COLO829 (cell line): ENCODE data around the gene SHC3.
A peak's percentile ranks its signal among the peaks of the same experiment; 100 is the strongest.

Experiments used
- DNase-seq: peaks from one replicate; pipeline ENCODE4 v3.0.0; 2012; ENCODE audit warnings: low spot score

SHC3 gene

GRCh38 chr9:88985616-88986015 lies 193.0 kb downstream of the SHC3 start:
- DNase-seq = no peak

DNA sequence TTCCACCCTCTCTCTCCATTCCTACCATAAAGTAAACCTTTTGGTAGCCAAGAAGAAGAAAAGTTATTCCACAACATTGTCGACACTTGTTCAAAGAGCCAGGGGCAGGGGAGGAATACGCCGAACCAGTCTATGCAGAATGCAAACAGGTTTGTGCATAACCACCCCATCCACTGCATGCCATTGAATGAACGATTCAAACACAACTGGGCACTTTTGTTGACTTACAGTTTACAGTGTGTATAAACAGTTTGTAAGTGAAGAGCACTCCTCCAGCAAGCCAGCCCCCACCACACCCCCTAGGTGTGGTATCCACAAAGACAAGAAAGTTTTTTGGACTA lies 194.1 kb downstream of the SHC3 start:
- no peak for DNase-seq

GRCh38 chr9:88983865-88984542 lies 194.6 kb downstream of the SHC3 start:
- no peak for DNase-seq

GRCh38 chr9:88980740-88981203 lies 197.8 kb downstream of the SHC3 start:
- DNase-seq = peak; percentile 16

- no peak for DNase-seq
These were observed 198.8 kb downstream of the SHC3 start for GRCh38 chr9:88979791-88980190.

GRCh38 chr9:88979021-88979420 lies 199.6 kb downstream of the SHC3 start:
- DNase-seq = no peak

DNA sequence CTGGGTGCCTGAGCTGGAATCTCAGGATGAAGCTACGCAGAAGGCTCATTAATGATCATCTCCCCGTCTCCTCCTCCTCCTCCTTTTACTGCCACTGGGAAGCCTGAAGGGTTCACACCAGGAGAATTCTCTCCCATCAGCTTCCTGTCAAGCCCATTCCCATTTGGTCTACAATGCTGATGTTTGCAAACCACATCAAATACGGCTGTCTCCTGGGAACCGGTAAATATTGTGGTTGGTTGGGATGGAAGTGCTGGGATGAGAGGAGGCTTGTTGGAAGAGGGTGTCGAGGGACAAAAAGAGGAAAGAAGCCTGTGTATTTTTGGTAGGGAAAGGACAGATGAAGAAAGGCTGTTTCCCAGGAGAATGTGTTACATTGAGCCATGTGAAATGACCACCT lies 200.6 kb downstream of the SHC3 start:
- no peak for DNase-seq

- no peak for DNase-seq
These were observed 201.7 kb downstream of the SHC3 start for GRCh38 chr9:88976890-88977257.

DNA sequence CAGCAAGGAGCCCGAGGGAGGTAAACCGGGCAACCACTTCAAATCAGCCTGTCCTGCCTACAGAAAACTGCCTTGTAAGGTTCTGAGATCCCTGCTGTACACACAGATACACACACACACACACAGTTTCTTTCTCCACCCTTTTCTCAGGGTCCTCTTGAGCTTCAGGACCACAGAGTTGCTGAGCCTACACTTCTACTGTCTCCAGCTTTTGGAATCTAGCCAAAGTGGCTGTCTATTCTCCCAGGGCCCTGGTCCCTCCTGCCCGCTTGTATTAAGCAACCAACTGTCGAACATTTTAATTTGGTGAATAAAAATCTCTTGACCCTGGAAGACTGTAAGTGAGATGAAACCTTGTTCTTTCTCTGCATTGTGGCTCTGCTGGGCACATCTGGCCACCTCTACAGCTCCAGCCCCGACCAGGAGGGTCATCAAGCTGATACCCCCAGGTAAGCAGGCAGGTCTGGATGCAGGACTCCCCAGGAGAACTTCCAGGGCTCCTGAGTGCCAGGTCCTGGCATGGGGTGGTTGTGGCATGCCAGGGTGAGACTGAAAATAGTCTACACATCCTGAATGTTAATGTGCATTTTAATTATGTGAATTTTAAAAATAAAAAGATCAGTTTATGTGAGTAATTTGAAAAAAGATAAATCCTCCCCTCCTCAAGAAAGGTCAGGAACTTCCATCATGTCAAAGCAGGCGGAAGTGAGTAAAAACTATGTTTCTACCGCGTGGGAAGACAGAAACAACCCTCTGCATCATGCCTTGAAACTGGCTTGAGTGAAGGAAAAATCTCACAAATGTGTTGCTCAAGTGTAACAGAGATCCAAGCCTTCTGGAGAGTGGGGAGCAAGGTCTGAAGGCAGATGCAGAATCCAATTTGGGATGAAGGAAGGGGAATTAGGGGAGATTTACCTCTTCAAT lies 202.4 kb downstream of the SHC3 start:
- DNase-seq = no peak

GRCh38 chr9:88974641-88975040 lies 204.0 kb downstream of the SHC3 start:
- DNase-seq = no peak

- DNase-seq = no peak
These were observed 205.2 kb downstream of the SHC3 start for GRCh38 chr9:88973281-88974045.

DNA sequence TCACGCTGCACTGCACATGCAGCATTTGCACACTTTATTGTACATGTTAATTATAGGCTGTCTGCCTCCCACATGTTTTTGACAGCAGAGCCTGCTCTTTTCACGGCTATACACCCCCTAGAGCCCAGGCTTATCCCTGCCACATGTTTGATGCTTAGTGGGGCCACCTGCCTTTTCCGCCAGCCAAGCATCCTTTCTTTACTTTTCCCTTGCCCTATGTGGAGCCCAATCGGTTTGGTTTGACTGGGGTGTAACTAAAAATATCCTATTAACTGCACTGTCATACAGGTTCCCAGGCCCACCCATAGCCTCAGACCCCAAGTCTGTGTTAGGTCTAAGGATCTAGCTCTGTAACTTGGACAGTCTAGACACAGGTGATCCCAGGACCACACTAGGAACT lies 206.2 kb downstream of the SHC3 start:
- DNase-seq = no peak

DNA sequence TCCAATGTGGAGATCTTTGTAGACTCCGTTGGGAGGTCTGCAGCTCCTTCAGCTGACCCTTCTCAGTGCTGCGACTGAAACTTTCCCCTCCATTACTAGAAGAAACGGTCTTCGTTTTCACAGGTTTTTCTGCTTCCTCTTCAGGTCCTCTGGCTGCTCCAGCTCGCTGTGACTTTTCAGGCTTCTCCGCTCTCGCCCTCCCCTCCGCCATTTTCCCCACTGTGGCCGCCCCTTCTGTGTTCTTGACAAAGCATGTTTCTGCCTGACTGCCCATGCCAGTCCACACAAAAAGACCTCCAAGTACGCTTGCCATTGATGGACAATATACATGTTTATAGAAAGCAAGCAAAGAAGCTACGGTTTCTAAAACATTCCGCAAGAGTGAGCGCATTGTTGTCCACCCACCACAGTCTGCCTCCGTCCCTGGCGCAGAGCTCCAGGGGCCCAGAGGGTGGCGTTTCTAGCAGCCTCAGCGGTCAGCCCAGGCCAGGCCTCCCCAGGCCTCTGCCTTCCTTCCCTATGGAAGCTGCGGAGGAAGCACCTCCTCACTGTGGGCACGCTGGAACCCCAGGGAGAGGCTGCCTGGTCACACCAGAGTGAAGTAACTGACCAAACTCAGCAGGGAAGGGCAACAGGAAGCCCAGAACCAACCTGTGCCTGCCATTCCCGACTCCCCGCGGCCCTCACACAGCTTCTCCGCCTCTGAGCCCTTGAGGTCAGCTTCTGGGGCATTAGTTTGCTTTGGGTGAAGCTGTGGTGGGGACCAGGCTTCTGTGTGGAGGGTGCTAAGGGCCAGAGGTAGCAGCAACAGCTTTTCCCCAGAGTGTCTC lies 207.3 kb downstream of the SHC3 start:
- no peak for DNase-seq

DNA sequence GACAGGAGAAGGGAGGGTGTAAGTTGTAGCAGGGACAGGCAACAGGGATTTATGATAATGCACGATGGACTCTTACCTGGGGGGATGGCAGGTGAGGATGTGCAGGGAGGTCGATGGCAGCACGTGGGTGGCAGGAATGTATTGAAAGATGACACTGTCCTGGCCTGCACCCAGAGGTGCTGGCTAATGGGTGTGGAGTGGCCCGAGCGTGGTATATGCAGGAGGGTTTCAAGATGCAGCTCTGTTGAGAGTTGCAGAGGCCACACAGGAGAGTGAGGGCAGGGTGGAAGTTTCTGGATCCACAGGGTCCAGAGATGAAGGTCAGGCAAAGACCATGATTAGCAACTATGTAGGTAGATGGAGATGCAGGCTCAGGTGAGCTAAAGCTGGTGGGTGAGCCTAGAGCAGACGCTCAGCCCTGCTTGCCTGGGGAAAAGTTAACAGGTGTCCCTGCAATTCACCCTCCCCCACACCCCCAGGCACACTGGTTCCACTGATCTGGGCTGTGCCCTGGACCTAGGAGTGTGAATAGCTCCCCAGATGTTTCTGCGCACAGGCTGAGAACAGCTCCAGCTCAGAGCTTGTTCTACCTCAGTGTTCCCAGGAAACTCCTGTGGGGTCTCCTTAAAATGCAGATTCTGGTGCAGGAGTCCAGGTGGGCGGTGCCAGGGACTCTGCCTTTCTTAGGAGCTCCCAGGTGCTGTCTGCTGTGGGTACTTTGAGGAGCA lies 208.8 kb downstream of the SHC3 start:
- no peak for DNase-seq

- no peak for DNase-seq
These were observed 209.8 kb downstream of the SHC3 start for GRCh38 chr9:88968799-88969198.

DNA sequence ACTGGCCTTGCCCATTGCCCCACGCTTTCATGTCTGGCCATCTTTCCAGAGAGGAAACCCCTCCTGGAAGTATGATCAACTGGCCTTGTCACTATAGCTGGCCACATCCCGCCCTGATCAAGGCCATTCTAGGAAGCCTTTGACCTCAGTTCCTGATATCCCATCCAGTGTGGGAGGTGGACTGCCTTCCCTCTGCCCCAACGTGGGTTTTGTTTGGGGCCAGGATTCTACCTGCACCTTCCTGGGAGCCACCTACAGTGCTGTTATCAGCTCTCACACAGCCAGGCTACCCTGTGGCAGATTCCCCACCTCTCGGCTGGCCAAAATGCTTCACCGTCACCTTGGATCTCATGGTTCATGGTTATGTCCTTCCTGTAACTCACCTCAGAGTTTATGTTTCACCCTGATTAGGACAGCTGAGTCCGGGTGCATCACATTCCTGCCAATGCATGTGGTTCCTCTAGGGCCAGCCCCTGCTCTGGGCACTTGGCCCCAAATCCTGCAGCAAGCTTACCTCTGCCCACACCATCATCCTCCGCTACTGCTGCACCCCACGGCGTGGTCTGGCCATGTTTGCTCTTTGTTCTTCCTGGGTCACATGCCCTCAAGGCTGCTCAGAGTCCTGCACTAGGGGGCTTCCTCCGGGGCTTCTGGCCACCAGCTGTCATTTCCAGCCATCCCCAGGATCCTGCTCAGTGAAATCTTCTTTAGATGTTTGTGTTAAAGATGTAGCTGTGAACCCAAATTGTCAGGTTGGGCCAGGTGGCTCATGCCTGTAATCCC lies 211.5 kb downstream of the SHC3 start:
- DNase-seq = no peak

GRCh38 chr9:88965473-88965872 lies 213.1 kb downstream of the SHC3 start:
- DNase-seq = no peak

GRCh38 chr9:88960632-88961031 lies 218.0 kb downstream of the SHC3 start:
- DNase-seq = no peak

- no peak for DNase-seq
These were observed 218.7 kb downstream of the SHC3 start for GRCh38 chr9:88959727-88960469.

- no peak for DNase-seq
These were observed 221.1 kb downstream of the SHC3 start for GRCh38 chr9:88957526-88957925.
